HG03159 (cell line): ENCODE results near the gene APAF1.
"Not testable (repeated sequence)": the region's sequence is repeated elsewhere in the genome, so short reads cannot be mapped to it uniquely, and the experiment has no call there.

Experiments used
- ATAC-seq: cut with Tn5 transposase; IDR thresholded peaks from one replicate; pipeline ENCODE4 v1.9.1; 2021; ENCODE audit warnings: mild to moderate bottlenecking, moderate library complexity; ENCODE audit not compliant: unreplicated experiment

Gene APAF1

GRCh38 chr12:98754095-98754494 is 109.0 kb downstream of the APAF1 start:
- peak; percentile 99 for ATAC-seq

- ATAC-seq = not testable (repeated sequence)
These were observed 110.8 kb downstream of the APAF1 start for GRCh38 chr12:98755855-98756254.

GRCh38 chr12:98757455-98757854 is 112.4 kb downstream of the APAF1 start:
- ATAC-seq = no peak

GRCh38 chr12:98758331-98758730 is 113.2 kb downstream of the APAF1 start:
- ATAC-seq = no peak

GRCh38 chr12:98763656-98764055 is 118.6 kb downstream of the APAF1 start:
- ATAC-seq = no peak

- ATAC-seq = no peak
These were observed 122.2 kb downstream of the APAF1 start for GRCh38 chr12:98767248-98767647.

GRCh38 chr12:98769068-98769467 is 124.0 kb downstream of the APAF1 start:
- no peak for ATAC-seq

GRCh38 chr12:98770230-98770629 is 125.1 kb downstream of the APAF1 start:
- no peak for ATAC-seq

- no peak for ATAC-seq
These were observed 127.0 kb downstream of the APAF1 start for GRCh38 chr12:98771811-98772752.

- ATAC-seq = no peak
These were observed 127.7 kb downstream of the APAF1 start for GRCh38 chr12:98772818-98773217.

- ATAC-seq = no peak
These were observed 135.2 kb downstream of the APAF1 start for GRCh38 chr12:98780261-98780660.

- ATAC-seq = no peak
These were observed 138.3 kb downstream of the APAF1 start for GRCh38 chr12:98783420-98783819.
